Activated naive CD4-positive, alpha-beta T cell treated with anti-CD3 and anti-CD28 coated beads, Interleukin-2, amount 10 ng/mL, durations not matched to agents 5 hours and 36 hours (primary cell): ENCODE data around the gene MEPCE. TPM values are rescaled to one million over a fixed set of nuclear protein-coding genes. Genes with fewer than 3 reads are reported as not detected.

Experiments
- total RNA-seq, 2 experiments: library from RNA; stranded (reverse); gene quantifications; one replicate each; pipeline ENCODE4 v1.2.3, GENCODE V29; 2021

MEPCE gene, protein sequence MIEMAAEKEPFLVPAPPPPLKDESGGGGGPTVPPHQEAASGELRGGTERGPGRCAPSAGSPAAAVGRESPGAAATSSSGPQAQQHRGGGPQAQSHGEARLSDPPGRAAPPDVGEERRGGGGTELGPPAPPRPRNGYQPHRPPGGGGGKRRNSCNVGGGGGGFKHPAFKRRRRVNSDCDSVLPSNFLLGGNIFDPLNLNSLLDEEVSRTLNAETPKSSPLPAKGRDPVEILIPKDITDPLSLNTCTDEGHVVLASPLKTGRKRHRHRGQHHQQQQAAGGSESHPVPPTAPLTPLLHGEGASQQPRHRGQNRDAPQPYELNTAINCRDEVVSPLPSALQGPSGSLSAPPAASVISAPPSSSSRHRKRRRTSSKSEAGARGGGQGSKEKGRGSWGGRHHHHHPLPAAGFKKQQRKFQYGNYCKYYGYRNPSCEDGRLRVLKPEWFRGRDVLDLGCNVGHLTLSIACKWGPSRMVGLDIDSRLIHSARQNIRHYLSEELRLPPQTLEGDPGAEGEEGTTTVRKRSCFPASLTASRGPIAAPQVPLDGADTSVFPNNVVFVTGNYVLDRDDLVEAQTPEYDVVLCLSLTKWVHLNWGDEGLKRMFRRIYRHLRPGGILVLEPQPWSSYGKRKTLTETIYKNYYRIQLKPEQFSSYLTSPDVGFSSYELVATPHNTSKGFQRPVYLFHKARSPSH
- 10 to 100 TPM; 44.3 to 44.5 TPM for total RNA-seq

DNA sequence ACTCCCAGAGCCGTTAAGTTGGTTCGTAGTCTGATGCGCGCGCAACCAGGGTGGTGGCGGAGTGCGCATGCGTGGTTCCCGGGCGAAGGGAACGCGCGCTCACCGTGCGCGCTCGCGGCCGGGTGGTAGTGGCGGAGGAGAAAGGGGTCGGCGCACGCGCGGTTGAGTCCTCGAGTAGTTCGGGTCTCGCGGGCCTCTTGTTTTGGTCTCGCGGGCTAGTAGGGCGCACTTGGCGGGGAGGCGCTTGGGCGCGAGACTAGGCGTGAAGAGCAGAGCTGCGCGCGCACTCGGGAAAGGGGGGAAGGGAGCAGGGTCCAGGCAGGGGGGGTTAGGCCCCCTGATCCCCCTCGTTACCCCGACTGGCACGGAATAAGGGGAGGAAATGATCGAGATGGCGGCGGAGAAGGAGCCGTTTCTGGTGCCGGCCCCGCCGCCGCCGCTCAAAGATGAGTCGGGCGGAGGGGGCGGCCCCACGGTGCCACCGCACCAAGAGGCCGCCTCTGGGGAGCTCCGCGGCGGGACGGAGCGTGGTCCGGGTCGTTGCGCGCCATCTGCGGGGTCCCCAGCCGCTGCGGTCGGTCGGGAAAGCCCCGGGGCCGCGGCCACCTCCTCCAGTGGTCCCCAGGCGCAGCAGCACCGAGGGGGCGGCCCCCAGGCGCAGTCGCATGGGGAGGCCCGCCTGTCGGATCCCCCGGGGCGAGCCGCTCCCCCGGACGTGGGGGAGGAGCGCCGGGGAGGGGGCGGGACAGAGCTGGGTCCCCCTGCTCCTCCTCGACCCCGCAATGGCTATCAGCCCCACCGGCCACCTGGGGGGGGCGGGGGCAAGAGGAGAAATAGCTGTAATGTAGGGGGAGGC lies at the start of gene MEPCE:
Gene MEPCE (plus strand): TSS at position 195 of the 856 bp plus-strand sequence. CDS start 188 bp downstream, at position 383.

DNA sequence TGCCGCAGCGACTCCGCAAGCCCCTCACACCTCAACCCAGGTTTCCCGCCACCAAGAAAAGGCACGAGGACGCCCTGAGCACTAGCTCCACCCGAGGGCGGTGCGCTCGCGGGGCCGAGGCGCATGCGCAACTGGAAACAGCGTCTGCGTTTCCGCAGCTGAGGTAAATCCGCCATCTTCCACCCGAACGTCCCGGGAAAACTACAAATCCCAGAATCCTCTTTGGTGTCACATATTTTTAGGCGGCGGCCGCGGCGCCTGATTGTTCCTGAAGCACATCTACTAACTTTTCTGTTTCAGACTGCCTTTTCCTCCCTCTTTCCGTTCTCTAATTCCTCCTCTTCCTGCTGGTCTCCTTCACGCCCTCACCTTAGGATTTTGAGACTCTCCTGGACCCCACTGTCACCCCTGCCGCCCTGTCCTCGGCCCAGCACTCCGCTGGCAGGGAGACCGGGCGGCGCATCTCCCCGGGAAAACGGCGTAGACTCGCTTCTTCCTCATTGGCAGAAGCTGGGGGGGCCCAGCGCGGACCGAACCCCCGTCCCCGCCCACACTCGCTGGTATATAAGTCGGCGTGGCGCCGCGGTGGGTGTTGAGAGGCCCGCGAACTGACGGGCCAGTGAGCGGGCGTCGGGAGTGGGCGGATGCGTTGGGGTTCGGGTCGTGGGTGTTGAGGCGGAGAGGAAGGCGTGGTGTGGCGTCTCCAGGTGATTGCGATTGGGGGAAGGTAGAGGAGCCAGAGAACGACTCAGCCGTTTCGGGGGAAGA lies 1.2 kb upstream of the MEPCE start, which contains the start of gene ZCWPW1:
Gene ZCWPW1 (minus strand): TSS at position 505 of the 768 bp plus-strand sequence. CDS start 8,054 bp downstream, outside the sequence.

DNA sequence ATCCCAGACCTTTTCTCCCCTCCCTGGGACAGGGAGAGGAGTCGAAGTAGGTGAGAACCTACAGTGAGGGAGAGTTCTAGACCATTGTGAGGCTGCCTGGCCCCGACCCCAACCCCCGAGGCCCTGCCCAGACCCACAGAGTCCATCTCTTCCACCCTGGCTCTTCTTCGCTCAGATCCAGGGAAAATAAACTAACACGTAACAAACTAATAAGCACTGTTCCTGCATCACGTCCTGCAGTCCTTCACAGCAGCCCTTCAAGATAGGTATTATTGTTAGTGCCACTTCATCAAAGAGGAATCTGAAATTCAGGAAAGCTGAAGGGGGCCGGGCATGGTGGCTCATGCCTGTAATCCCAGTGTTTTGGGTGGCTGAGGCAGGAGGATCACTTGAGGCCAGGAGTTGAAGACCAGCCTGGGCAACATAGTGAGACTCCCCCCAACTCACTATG lies 34.6 kb downstream of the MEPCE start, which contains the start of gene SPACDR:
Gene SPACDR (minus strand): TSS at position 51 of the 451 bp plus-strand sequence. CDS start 235 bp downstream, outside the sequence.

DNA sequence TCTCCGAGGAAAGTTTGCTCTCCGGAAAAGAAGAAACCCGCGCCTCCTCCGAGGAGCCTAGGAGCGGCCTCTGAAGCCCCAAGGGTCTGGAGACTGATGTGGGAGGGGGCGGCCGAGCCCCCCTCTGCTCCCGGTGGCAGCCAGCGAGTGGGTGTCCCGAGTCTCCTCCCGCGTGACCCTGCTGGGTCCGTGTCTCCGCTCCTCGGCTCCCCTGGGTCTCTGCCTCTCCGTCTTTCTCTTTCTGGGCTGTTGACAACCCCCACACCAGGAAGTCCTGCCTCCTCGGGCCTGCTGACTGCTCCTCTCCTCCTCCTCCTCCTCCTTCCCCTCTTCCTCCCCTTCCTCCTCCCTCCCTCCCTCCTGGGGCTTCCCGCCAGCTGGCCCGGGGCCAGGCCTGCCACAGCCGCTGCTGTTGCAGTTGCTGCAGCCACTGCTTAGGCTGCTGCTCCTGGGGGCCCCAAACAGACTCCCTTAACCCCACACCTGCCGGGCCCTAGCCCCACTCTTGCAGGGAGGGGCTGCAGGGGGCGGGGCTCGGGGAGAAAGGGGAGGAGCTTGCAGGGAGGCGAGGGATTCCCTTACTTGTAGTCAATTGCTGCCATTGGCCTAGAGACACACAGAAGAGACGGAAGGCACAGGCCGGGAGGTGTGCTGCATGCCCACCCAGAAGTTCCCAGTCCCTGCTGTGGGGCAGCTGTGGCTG lies 49.5 kb downstream of the MEPCE start, which contains the start of gene TSC22D4:
Gene TSC22D4 (minus strand): TSS at position 257 of the 703 bp plus-strand sequence. CDS start 1,176 bp downstream, outside the sequence.

Other genes starting within 250 kb of the MEPCE start
- gene PVRIG, start 209.9 kb upstream of the MEPCE start, total RNA-seq, result 10 to 100 TPM; 70.9 to 72.5 TPM
- not detected for gene SPDYE3, start 122.1 kb upstream of the MEPCE start, total RNA-seq
- gene PILRB, start 71.7 kb upstream of the MEPCE start, total RNA-seq, result 10 to 100 TPM; 48.7 to 49.8 TPM
- 1 to 10 TPM; 2.6 to 3.9 TPM for gene PILRA, start 56.3 kb upstream of the MEPCE start, total RNA-seq
- 1 to 10 TPM; 2.8 to 3.6 TPM for gene ZCWPW1, start 1.1 kb upstream of the MEPCE start, total RNA-seq
- gene PPP1R35, start 6.7 kb downstream of the MEPCE start, total RNA-seq, result 10 to 100 TPM; 70.7 to 79.2 TPM
- 1 to 10 TPM; 2.3 to 3.9 TPM for gene SPACDR, start 34.4 kb downstream of the MEPCE start, total RNA-seq
- 100 to 1,000 TPM; 117 TPM for gene TSC22D4, start 49.4 kb downstream of the MEPCE start, total RNA-seq
- under 1 TPM; 0.19 to 0.20 TPM for gene NYAP1, start 54.1 kb downstream of the MEPCE start, total RNA-seq
- 10 to 100 TPM; 28.8 to 32.7 TPM for gene AGFG2, start 109.4 kb downstream of the MEPCE start, total RNA-seq
- gene SAP25, start 144.1 kb downstream of the MEPCE start, total RNA-seq, result 10 to 100 TPM; 37.0 to 41.5 TPM
- gene LRCH4, start 156.3 kb downstream of the MEPCE start, total RNA-seq, result 100 to 1,000 TPM; 233 to 238 TPM
- gene FBXO24, start 156.5 kb downstream of the MEPCE start, total RNA-seq, result 1 to 10 TPM in 1 of 2 experiments, under 1 TPM in 1; 0.86 to 1.5 TPM
- gene PCOLCE, start 172.5 kb downstream of the MEPCE start, total RNA-seq, result 10 to 100 TPM; 16.6 to 17.4 TPM
- gene MOSPD3, start 182.7 kb downstream of the MEPCE start, total RNA-seq, result 10 to 100 TPM; 60.7 to 60.8 TPM
- gene TFR2, start 211.7 kb downstream of the MEPCE start, total RNA-seq, result 1 to 10 TPM; 9.4 to 10.0 TPM
- gene ACTL6B, start 226.6 kb downstream of the MEPCE start, total RNA-seq, result not detected
- gene GNB2, start 243.9 kb downstream of the MEPCE start, total RNA-seq, result 100 to 1,000 TPM; 203 to 206 TPM